ENCODE data around the gene F8A2.
A peak's percentile ranks its signal among the peaks of the same experiment; 100 is the strongest.
"Not testable (repeated sequence)": the region's sequence is repeated elsewhere in the genome, so short reads cannot be mapped to it uniquely, and the experiment has no call there.

F8A2 gene

DNA sequence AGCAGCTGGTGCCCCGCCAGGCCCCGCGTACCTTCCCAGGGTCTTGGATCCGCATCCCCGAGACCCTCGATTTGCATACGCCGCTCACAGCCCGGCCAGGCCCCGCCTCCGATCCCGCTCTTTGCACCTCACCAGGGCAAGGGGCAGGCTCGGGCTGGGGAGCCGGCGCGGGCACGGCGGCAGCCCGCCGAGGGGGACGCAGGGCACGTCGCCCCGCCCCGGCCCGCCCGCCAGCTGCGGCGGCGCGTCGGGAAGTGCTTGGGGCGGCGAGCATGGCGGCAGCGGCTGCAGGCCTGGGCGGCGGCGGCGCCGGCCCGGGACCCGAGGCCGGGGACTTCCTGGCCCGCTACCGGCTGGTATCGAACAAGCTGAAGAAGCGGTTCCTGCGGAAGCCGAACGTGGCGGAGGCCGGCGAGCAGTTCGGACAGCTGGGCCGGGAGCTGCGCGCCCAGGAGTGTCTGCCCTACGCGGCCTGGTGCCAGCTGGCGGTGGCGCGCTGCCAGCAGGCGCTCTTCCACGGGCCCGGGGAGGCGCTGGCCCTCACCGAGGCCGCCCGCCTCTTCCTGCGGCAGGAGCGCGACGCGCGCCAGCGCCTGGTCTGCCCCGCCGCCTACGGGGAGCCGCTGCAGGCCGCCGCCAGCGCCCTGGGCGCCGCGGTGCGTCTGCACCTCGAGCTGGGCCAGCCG, at the start of gene F8A2:
Gene F8A2, plus strand, starts transcription at position 253 of the 686 bp plus-strand sequence. Its CDS starts 20 bp downstream, at position 273.
- DNase-seq: not testable (repeated sequence)

DNA sequence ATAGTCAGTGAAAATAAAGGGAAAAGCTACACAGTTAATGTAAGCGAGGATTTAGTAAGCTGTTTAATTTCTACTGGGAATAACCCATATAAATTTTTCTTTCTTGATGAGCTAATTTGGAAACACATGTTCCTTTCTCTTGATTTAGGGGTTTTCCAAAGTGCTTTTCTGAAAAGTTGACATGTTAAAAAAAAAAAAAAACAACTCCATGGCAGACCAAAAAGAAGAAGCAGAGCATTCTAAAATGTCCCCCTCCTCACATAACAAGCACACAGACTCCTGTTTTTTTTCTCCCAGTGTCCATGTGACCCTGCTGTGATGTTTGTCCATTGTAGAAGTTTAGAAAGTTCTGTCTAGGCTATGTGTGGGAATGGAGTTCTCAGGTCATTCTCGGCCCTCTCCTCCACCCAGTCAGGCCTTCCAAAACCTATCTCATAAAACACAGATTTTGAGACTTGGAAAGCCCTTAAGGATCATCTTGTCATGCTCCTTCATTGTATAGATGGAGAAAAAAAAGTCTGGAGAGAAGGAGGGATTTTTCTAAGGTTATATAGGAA, 48.3 kb upstream of the F8A2 start:
- peak in 3 of 4 experiments; percentile 1 to 9 (median 2) for DNase-seq

- peak; percentile 40 to 72 (median 54) for DNase-seq
Measured at GRCh38 chrX:155334486-155335336, 47.2 kb upstream of the F8A2 start, which contains the start of gene CLIC2. Gene CLIC2, minus strand, starts transcription at chrX:155334614. Its CDS starts 187 bp downstream, at chrX:155334427.

GRCh38 chrX:155335337-155335712, 46.6 kb upstream of the F8A2 start:
- not testable (repeated sequence) for DNase-seq

- not testable (repeated sequence) for DNase-seq
Measured at GRCh38 chrX:155345689-155346088, 36.2 kb upstream of the F8A2 start.

- DNase-seq: not testable (repeated sequence)
Measured at GRCh38 chrX:155349448-155349847, 32.4 kb upstream of the F8A2 start.

DNA sequence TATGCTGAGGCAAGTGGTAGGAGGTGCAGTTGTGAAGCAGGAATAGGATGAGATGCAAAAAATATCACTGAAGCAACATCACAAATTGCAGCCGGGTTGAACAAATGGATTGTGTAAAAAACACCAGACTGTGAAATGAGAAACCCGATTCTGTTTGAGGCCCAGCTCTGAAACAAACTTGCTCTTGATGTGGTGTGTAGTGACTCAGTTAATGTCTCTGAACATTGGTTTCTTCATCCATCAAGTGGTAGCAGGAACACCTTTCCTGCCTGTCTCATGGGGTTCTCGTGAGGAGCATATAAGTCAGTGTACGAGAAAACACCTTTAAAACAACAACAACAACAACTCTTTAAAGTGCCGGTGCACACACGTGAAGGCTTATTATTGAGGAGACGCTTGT, 18.2 kb upstream of the F8A2 start:
- not testable (repeated sequence) for DNase-seq

- not testable (repeated sequence) for DNase-seq
Measured at GRCh38 chrX:155373777-155374458, 8.0 kb upstream of the F8A2 start.

DNA sequence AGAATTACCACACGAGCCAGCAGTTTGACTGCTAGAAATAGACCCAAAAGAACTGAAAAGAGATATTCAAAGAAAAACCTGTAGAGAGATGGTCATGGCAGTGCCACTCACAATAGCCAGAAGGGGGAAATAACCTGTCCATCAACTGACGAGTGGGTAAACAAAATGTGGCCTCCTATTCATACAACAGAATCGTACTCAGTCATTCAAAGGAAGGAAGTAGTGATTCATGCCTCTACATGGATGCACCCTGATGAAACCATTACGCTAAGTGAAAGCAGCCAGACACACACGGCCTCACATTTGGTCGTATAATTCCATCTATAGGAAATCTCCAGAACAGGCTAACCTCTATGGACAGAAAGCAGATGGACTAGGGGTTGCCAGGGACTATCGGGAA, 2.1 kb upstream of the F8A2 start:
- DNase-seq: not testable (repeated sequence)

- not testable (repeated sequence) for DNase-seq
Measured at GRCh38 chrX:155382529-155382967, 653 bp downstream of the F8A2 start.

- no peak for DNase-seq
Measured at GRCh38 chrX:155389634-155390033, 7.7 kb downstream of the F8A2 start.

DNA sequence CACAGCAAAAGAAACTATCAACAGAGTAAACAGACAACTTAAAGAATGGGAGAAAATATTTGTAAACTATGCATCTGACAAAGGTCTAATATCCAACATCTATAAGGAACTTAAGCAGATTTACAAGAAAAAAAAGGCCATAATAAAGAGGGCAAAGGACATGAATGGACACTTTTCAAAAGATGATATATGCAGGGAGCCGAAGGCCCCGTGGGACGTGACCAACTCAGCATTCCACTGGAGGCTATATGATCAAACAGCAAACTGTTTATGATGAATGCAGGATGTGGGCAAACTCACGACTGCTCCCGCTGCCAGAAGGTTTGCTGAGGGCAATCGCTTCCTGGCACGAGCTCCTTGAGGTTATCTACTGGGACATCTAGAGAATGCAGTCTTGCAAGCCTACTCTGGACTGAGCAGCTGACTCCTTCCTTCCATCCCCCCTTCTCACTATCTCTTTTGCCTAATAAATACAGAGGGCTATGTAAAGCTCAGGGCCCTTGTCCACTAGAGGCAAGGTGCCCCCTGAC, 12.9 kb downstream of the F8A2 start:
- not testable (repeated sequence) for DNase-seq

DNA sequence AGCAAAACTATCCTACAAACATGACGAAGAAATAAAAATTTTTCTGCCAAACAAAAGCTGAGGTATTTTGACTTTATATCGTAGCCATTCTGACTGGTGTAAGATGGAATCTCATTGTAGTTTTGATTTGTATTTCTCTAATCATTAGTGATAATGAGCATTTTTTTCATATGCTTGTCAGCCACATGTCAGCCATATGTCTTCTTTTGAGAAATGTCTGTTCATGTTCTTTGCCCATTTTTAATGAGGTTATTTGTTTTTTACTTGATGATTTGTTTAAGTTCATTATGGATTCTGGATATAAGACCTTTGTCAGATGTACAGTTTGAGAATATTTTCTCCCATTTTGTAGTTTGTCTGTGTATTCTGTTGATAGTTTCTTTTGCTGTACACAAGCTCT, 24.5 kb downstream of the F8A2 start:
- DNase-seq: no peak

DNA sequence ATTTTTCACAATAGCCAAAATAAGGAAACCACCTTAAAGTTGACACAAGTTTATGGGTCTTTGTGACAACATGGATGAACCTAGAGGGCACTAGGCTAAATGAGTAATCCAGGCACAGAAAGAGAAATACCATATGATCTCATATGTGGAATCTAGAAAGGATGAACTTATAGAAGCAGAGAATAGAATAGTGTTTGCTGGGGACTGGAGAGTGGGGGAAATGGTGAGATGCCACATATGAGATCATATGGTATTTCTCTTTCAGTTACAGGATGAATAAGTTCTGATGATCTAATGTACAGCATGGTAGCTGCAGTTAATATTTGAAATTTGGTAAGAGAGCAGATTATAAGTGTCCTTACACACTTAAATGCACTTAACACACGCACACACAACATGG, 35.9 kb downstream of the F8A2 start:
- no peak for DNase-seq
